HFF-Myc (cell line): ENCODE data around the gene NOL9.
"Not testable (repeated sequence)": the region's sequence is repeated elsewhere in the genome, so short reads cannot be mapped to it uniquely, and the experiment has no call there.

Source experiments
- DNase-seq: peaks from one replicate; pipeline ENCODE4 v3.0.0-alpha.2; 2011; ENCODE audit warnings: low read depth; ENCODE audit errors: extremely low read depth
- H3K4me3 ChIP-seq: replicated peaks from 2 replicates; pipeline ENCODE4 v1.5.1; 2011; ENCODE audit warnings: low read depth, mild to moderate bottlenecking, control low read depth, low read length
- CTCF ChIP-seq: IDR thresholded peaks from 2 replicates; pipeline ENCODE4 v1.5.1; 2012; ENCODE audit warnings: mild to moderate bottlenecking, low read depth, low read length, control low read depth; ENCODE audit errors: missing control alignments

The NOL9 gene

DNA sequence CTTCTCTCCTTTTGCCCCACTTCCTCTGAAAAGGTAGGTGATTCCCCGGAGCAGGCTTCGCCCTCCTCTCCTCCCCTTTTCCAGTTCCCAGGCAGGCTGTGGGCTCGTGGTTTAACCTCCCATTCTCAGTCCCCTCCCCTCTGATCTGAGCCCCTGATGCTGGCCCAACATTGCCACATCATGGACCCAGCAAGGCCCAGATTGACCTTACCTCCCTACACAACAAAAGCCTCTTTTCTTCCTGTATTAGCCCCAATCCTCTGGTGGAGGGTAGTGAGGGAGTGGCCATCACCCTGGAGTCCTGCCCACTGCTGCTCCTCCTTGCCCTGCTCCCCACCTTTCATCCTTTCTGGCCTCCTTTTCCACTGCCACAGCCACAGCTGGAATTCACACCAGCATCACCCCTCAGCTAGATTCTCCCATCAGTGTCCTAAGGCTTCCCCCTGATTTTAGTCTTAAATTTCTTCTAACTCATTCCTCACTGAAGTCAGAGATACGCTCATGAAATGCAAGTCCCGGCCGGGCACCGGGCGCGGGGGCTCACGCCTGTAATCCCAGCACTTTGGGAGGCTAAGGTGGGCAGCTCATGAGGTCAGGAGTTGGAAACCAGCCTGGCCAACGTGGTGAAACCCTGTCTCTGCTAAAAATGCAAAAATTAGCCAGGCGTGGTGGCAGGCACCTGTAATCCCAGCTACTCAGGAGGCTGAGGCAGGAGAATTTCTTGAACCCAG is 18.5 kb upstream of the NOL9 start:
- no peak for DNase-seq
- no peak for TF ChIP-seq CTCF
- no peak overlapping the region for H3K4me3 ChIP-seq

DNA sequence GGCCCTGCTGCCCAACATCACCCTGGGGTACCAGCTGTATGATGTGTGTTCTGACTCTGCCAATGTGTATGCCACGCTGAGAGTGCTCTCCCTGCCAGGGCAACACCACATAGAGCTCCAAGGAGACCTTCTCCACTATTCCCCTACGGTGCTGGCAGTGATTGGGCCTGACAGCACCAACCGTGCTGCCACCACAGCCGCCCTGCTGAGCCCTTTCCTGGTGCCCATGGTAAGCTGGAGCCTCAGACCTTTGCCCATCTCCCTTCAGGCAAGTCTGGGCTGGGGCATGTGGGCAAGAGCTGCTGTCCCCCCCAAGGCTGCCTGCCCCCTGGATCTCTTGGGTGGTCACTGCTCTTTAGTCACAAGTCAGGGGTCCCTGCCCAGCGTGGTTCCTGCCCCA is 16.7 kb upstream of the NOL9 start:
- no peak overlapping the region for H3K4me3 ChIP-seq
- no peak for DNase-seq
- no peak for TF ChIP-seq CTCF

- H3K4me3 ChIP-seq, result no peak overlapping the region
- TF ChIP-seq CTCF, result no peak
- no peak for DNase-seq
Measured at GRCh38 chr1:6570100-6570499, 15.8 kb upstream of the NOL9 start.

DNA sequence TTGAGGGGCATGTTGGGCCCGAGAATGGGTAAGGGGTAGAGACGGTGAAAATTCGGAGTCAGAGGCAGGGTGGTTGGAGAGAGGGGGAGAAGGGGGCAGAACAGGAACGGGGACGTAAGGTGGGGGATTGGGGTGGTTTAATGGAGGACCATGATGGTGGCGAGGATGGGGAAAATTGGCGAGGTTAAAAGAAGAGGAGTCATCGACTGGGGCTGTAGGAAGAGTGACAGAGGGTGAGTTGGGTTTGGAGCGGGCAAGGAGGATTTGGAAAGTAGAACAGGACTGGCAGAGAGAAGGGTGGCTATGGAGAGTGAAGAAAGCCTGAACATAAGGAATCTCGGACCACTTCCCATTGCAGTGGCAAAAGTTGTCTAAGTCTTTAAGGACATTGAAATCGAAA is 14.7 kb upstream of the NOL9 start:
- no peak overlapping the region for H3K4me3 ChIP-seq
- TF ChIP-seq CTCF, result no peak
- no peak for DNase-seq

DNA sequence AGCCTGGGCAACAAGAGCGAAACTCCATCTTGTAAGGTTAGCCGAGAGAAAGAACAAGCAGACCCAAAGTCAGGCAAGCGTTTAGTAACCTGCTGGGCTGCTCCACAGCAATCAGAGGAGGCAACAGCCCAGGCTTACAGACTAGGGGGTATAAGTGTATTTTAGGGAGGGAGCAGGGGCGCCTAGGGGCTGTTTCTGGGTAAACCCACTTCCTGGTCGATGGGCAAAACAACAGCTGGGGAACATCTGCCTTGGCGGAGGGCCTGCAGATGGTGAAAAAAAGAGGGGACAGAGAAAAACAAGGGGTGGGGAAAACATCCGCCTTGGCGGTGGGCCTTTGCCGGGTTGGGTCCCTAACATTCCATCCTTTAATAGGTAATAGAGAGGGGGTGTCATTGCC is 6.0 kb upstream of the NOL9 start:
- no peak for TF ChIP-seq CTCF
- DNase-seq, result no peak
- H3K4me3 ChIP-seq, result no peak overlapping the region

DNA sequence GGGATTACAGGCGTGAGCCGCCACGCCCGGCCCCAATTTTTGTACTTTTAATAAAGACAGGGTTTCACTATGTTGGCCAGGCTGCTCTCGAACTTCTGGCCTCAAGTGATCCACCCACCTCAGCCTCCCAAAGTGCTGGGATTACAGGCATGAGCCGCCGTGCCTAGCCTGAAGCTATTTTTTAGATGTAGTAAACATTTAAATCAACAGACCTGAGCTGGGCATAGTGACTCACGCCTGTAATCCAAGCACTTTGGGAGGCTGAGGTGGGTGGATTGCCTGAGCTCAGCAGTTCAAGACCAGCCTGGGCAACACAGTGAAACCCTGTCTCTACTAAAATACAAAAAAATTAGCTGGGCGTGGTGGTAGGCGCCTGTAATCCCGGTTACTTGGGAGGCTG is 4.8 kb upstream of the NOL9 start:
- DNase-seq, H3K4me3 ChIP-seq: not testable (repeated sequence)

DNA sequence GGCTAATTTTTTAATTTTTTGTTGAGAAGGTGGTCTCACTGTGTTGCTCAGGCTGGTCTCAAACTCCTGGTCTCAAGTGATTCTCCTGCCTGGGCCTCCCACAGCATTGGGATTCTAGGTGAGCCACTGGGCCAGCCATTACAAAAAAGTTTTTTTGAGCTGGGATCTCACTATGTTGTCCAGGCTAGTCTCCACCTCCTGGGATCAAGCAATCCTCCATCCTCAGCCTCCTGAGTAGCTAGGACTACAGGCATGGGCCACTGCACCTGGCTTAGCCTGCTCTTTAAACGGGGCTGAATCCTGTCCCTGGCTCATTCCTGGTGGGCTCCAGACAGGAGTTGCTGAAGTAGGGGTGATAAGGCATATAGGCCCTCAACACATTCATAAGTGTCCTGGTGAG is 3.3 kb upstream of the NOL9 start:
- DNase-seq, result no peak

More for the DNA sequence above, 3.3 kb upstream of the NOL9 start:
- no peak overlapping the region for H3K4me3 ChIP-seq
- no peak for TF ChIP-seq CTCF
